DND-41 (cell line): Measurements from ENCODE around the gene FRMD8.

Experiments
- ATAC-seq: fragments of 200-7000 bp; cut with Tn5 transposase; 3 replicates; pipeline ENCODE4 v1.9.1; 2021; ENCODE audit warnings: low read depth; ENCODE audit not compliant: insufficient read depth
- DNase-seq: peaks from one replicate; pipeline ENCODE4 v3.0.0-alpha.2; 2020
- H2AFZ ChIP-seq: 2 replicates; pipeline ENCODE4 v1.6.0; 2012; ENCODE audit warnings: low read depth, low read length
- H3K27ac ChIP-seq: 2 replicates; pipeline ENCODE4 v1.5.1; 2012; ENCODE audit warnings: low read length, inconsistent platforms
- H3K27me3 ChIP-seq: fragments of 200-600 bp; sonication (generic); 2 replicates; pipeline ENCODE4 v1.6.0; 2012; ENCODE audit warnings: low read length, mild to moderate bottlenecking, inconsistent platforms; ENCODE audit not compliant: insufficient read depth, poor library complexity
- H3K36me3 ChIP-seq: 2 replicates; pipeline ENCODE4 v1.5.1; 2012; ENCODE audit warnings: low read length, inconsistent platforms; ENCODE audit not compliant: insufficient read depth
- H3K4me1 ChIP-seq: 2 replicates; pipeline ENCODE4 v1.5.1; 2012; ENCODE audit warnings: mild to moderate bottlenecking, low read length; ENCODE audit not compliant: insufficient read depth
- H3K4me2 ChIP-seq: 2 replicates; pipeline ENCODE4 v1.6.0; 2012; ENCODE audit warnings: mild to moderate bottlenecking, moderate library complexity, low read length, inconsistent platforms; ENCODE audit not compliant: insufficient read depth
- H3K4me3 ChIP-seq, 2 experiments: fragments of 200-600 bp in 1 of 2; shearing (Covaris generic) in 1 of 2; 2 replicates each; pipeline ENCODE4 v1.5.1; 2012 to 2016; ENCODE audit warnings: inconsistent platforms in 2 of 2, low read length in 2 of 2, mild to moderate bottlenecking in 2 of 2, low read depth in 1 of 2, moderate library complexity in 1 of 2
- H3K79me2 ChIP-seq: 2 replicates; pipeline ENCODE4 v1.6.0; 2012; ENCODE audit warnings: low read length, inconsistent platforms; ENCODE audit not compliant: insufficient read depth
- H3K9ac ChIP-seq: 2 replicates; pipeline ENCODE4 v1.6.0; 2012; ENCODE audit warnings: low read depth, mild to moderate bottlenecking, inconsistent platforms, low read length, moderate library complexity
- H3K9me3 ChIP-seq: 2 replicates; pipeline ENCODE4 v1.5.1; 2012; ENCODE audit warnings: low read length, moderate library complexity, mild to moderate bottlenecking, inconsistent platforms; ENCODE audit not compliant: insufficient read depth, severe bottlenecking
- H4K20me1 ChIP-seq: 2 replicates; pipeline ENCODE4 v1.6.0; 2012; ENCODE audit warnings: low read length; ENCODE audit not compliant: insufficient read depth
- CTCF ChIP-seq: IDR thresholded peaks from 2 replicates; pipeline ENCODE4 v1.5.1; 2012; ENCODE audit warnings: borderline replicate concordance, low read length, moderate library complexity, mild to moderate bottlenecking; ENCODE audit not compliant: poor library complexity, severe bottlenecking; ENCODE audit errors: extremely low read depth
- EZH2 ChIP-seq: IDR thresholded peaks from 3 replicates; pipeline ENCODE4 v1.6.1; 2012; ENCODE audit warnings: borderline replicate concordance, low read depth, mild to moderate bottlenecking, moderate library complexity, low read length, inconsistent platforms; ENCODE audit not compliant: severe bottlenecking

FRMD8 gene

DNA sequence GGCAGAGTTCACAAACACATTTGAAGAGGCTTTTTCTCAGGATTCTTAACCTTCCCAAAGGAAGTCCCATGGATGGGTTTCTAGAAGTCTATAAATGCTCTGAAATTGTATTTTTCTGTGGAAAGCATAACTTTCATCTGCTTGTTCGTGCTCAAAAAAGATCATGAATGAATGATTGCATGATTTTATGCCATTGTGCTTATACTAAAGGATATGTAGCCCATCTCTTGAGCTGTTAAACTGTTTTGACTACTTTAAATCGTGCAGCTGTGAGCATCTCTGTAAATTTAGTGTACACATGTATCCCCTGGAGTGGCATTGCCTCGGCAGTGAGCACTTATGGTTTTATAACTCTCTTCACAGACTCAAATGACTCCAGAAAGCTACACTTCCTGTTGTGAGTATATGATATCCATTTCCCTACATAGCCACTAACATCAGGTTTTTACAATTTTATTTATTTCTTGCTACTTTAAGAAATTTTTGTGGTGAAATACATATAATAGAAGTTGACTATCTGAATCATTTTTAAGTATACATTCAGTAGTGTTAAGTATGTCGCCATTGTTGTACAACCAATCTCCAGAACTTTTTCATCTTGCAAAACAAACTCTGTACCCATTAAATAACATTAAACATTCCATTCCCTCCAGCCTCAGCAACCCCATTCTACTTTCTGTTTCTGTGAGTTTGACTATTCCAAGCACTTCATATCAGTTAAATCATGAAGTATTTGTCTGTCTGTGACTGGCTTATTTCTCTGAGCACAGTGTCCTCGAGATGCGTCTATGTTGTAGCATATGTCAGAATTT lies 44.2 kb downstream of the FRMD8 start:
- DNase-seq, result no peak
- Histone ChIP-seq H3K9ac (0 out of 2 replicates have a peak overlapping the region, but pooled peaks have one; percentile 5), H3K79me2 (peaks cover 94% of the 10 kb centered on the region), H3K9me3 (no peaks in the 10 kb centered on the region), H2AFZ (no peak overlapping the region), H3K4me2 (peak overlapping the region; percentile 86), H3K27ac (peak overlapping the region; percentile 62), H3K4me3 (no peak overlapping the region), H3K27me3 (no peaks in the 10 kb centered on the region), H3K4me1 (peaks cover 54% of the 10 kb centered on the region), H4K20me1 (peaks cover 75% of the 10 kb centered on the region), H3K36me3 (peaks cover 35% of the 10 kb centered on the region)
- TF ChIP-seq CTCF (no peak), EZH2 (no peak)
- ATAC-seq, result peak; percentile 8; the same call in 1 of the 3 replicates

DNA sequence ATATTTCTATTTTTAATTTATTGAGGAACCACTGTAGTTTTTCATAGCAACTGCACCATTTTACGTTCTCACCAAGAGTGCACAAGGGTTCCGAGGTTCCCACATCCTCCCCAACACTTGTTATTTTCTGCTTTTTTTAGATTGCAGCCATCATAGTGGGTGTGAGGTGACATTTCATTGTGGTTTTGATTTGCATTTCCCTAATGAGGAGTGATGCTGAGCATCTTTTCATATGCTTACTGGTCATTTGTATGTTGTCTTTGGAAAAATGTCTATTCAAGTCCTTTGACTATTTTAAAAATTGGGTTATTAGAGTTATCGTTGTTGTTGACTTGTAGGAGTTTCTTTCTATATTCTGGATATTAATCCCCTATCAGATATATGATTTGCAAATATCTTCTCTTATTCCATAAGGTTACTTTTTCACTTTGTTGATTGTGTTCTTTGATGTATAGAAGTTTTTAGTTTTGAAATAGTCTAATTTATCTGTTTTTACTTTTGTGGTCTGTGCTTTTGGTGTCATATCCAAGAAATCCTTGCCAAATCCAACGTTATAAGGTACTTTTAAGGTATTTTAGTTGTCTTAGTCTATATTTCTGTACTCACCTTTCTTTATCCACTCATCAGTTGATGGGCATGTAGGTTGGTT lies 45.1 kb downstream of the FRMD8 start:
- Histone ChIP-seq H3K36me3 (peaks cover 25% of the 10 kb centered on the region), H3K9ac (no peak overlapping the region), H3K4me1 (peaks cover 45% of the 10 kb centered on the region), H3K27me3 (no peaks in the 10 kb centered on the region), H3K79me2 (peaks cover 89% of the 10 kb centered on the region), H3K4me2 (peak overlapping the region; percentile 4; the same call in 1 of the 2 replicates), H4K20me1 (peaks cover 71% of the 10 kb centered on the region), H3K9me3 (no peaks in the 10 kb centered on the region), H2AFZ (no peak overlapping the region), H3K27ac (no peak overlapping the region), H3K4me3 (no peak overlapping the region)
- ATAC-seq (no peak), DNase-seq (no peak)
- TF ChIP-seq EZH2, result no peak
- TF ChIP-seq CTCF, result no peak

DNA sequence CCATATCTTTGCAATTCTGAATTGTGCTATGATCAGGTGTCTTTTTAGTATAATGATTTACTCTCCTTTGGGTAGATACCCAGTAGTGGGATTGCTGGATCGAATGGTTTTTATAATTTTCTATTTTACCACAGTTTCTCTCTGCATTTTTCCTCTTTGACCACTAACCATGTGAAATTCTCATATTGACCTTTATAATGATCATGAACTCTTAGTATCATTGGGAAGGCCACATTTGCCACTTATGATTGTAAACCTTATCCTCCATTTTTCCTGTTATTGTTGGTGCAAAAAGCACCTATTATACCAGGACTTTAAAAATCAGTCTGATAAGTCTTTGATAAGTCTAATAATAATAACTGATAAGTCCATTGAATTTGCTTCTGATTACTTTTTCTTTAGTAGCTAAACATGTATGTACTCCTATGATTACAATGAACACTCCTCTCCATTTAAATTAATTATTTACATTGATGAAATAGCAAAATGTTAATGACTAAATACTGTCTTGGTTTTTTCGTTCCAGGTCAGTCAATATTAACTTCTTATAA lies 45.7 kb downstream of the FRMD8 start:
- Histone ChIP-seq H3K9ac (no peak overlapping the region), H4K20me1 (peaks cover 65% of the 10 kb centered on the region), H3K9me3 (no peaks in the 10 kb centered on the region), H3K36me3 (peaks cover 19% of the 10 kb centered on the region), H3K4me1 (peaks cover 39% of the 10 kb centered on the region), H3K4me3 (no peak overlapping the region), H3K27me3 (no peaks in the 10 kb centered on the region), H3K4me2 (0 out of 2 replicates have a peak overlapping the region, but pooled peaks have one; percentile 4), H2AFZ (no peak overlapping the region), H3K27ac (no peak overlapping the region), H3K79me2 (peaks cover 86% of the 10 kb centered on the region)
- no peak for TF ChIP-seq EZH2
- TF ChIP-seq CTCF, result no peak
- ATAC-seq (no peak), DNase-seq (no peak)
